ENCODE results near the gene C12orf57.

- TF ChIP-seq CTCF (IDR thresholded peaks at IDR 0.05; ENCODE audit: low read length) = no peak
- TF ChIP-seq EZH2 (optimal IDR thresholded peaks at IDR 0.05; ENCODE audit: low read depth, low read length) = no peak
- TF ChIP-seq EZH2phosphoT487 (IDR thresholded peaks at IDR 0.05; ENCODE audit: low read length) = no peak
These were observed 9.7 kb upstream of the C12orf57 start for GRCh38 chr12:6934110-6934509.
